CD4-positive, alpha-beta T cell treated with Interferon alpha-2 for 1 hour (primary cell): ENCODE data around the gene SLC22A1.

Experiments used
- DNase-seq, 2 donors: peaks; one replicate each; pipeline ENCODE4 v3.0.0-alpha.2; 2020 to 2022

Gene SLC22A1

GRCh38 chr6:160188773-160189172 is 67.2 kb downstream of the SLC22A1 start:
- DNase-seq = no peak

- DNase-seq = no peak
Measured at GRCh38 chr6:160190081-160190480, 68.5 kb downstream of the SLC22A1 start.

- DNase-seq = no peak
Measured at GRCh38 chr6:160190973-160191372, 69.4 kb downstream of the SLC22A1 start.

GRCh38 chr6:160192840-160193239 is 71.2 kb downstream of the SLC22A1 start:
- DNase-seq = no peak

GRCh38 chr6:160194808-160195207 is 73.2 kb downstream of the SLC22A1 start:
- no peak for DNase-seq

- no peak for DNase-seq
Measured at GRCh38 chr6:160197662-160198061, 76.0 kb downstream of the SLC22A1 start.

GRCh38 chr6:160198606-160199211 is 77.1 kb downstream of the SLC22A1 start:
- no peak for DNase-seq

GRCh38 chr6:160201061-160201460 is 79.4 kb downstream of the SLC22A1 start:
- no peak for DNase-seq

GRCh38 chr6:160202411-160202810 is 80.8 kb downstream of the SLC22A1 start:
- no peak for DNase-seq

GRCh38 chr6:160203076-160203475 is 81.5 kb downstream of the SLC22A1 start:
- no peak for DNase-seq

GRCh38 chr6:160203522-160203921 is 81.9 kb downstream of the SLC22A1 start:
- DNase-seq = no peak

GRCh38 chr6:160203953-160204352 is 82.3 kb downstream of the SLC22A1 start:
- no peak for DNase-seq

- no peak for DNase-seq
Measured at GRCh38 chr6:160204710-160205109, 83.1 kb downstream of the SLC22A1 start.

- no peak for DNase-seq
Measured at GRCh38 chr6:160207618-160208017, 86.0 kb downstream of the SLC22A1 start.
